OCI-LY7 (cell line): ENCODE results near the gene NATD1. TPM values are rescaled to one million over a fixed set of nuclear protein-coding genes. Genes with fewer than 3 reads are reported as not detected.

Source experiments
- BruUV-seq: library from RNA; stranded (reverse); fragments of 400-500 nt; replicated peaks from 2 replicates; lab custom pipeline; 2021; lab: Mats Ljungman, UMichigan
- CTCF ChIA-PET: fragments of 300-600 bp; sonication (Branson Sonifier 250); formaldehyde crosslinking; loops from one replicate; lab custom pipeline; 2022; ENCODE audit warnings: antibody characterized with exemption; ENCODE audit not compliant: unreplicated experiment; lab: Charles Lee
- POLR2A ChIA-PET: fragments of 300-600 bp; sonication (Branson Sonifier 250); formaldehyde crosslinking; loops from one replicate; lab custom pipeline; 2022; ENCODE audit warnings: antibody characterized with exemption; lab: Charles Lee
- DNase-seq: peaks from one replicate; pipeline ENCODE4 v3.0.0-alpha.2; 2015; ENCODE audit warnings: low spot score
- H2AFZ ChIP-seq: fragments of 200-600 bp; sonication (generic), shearing (Covaris generic); 2 replicates; pipeline ENCODE4 v1.6.1; 2014; ENCODE audit warnings: mild to moderate bottlenecking, antibody characterized with exemption, low read length, moderate library complexity
- H3K27ac ChIP-seq: fragments of 200-600 bp; sonication (generic); 2 replicates; pipeline ENCODE4 v1.5.1; 2014; ENCODE audit warnings: mixed run types, low read depth, mild to moderate bottlenecking, moderate library complexity, low read length, inconsistent platforms; ENCODE audit not compliant: poor library complexity, severe bottlenecking
- H3K36me3 ChIP-seq: fragments of 200-600 bp; sonication (generic); 2 replicates; pipeline ENCODE4 v1.6.1; 2014; ENCODE audit warnings: mild to moderate bottlenecking, antibody characterized with exemption, low read length, moderate library complexity, mixed read lengths; ENCODE audit not compliant: insufficient read depth
- H3K4me1 ChIP-seq: fragments of 200-600 bp; sonication (generic); 2 replicates; pipeline ENCODE4 v1.5.1; 2014; ENCODE audit warnings: mild to moderate bottlenecking, low read length; ENCODE audit not compliant: insufficient read depth, poor library complexity, severe bottlenecking
- H3K4me2 ChIP-seq: fragments of 200-600 bp; sonication (generic); 2 replicates; pipeline ENCODE4 v1.6.1; 2014; ENCODE audit warnings: mild to moderate bottlenecking, low read length
- H3K4me3 ChIP-seq: fragments of 200-600 bp; sonication (generic); 2 replicates; pipeline ENCODE4 v1.5.1; 2014; ENCODE audit warnings: mild to moderate bottlenecking, low read depth, low read length; ENCODE audit not compliant: poor library complexity, severe bottlenecking
- H3K79me2 ChIP-seq: fragments of 200-600 bp; sonication (generic); 2 replicates; pipeline ENCODE4 v1.6.1; 2016; ENCODE audit warnings: low read depth, mild to moderate bottlenecking, low read length, moderate library complexity, mixed read lengths; ENCODE audit not compliant: insufficient read depth
- H3K9me2 ChIP-seq: fragments of 200-600 bp; sonication (generic); 2 replicates; pipeline ENCODE4 v1.6.1; 2016; ENCODE audit warnings: mild to moderate bottlenecking, low read length, mixed read lengths; ENCODE audit not compliant: insufficient read depth
- H3K9me3 ChIP-seq: fragments of 200-600 bp; sonication (generic); 2 replicates; pipeline ENCODE4 v1.6.1; 2014; ENCODE audit warnings: mild to moderate bottlenecking, mixed run types, low read length, mixed read lengths
- H4K20me1 ChIP-seq: fragments of 200-600 bp; sonication (generic); 2 replicates; pipeline ENCODE4 v1.6.1; 2014; ENCODE audit warnings: mild to moderate bottlenecking, antibody characterized with exemption, low read length, moderate library complexity, mixed read lengths; ENCODE audit not compliant: insufficient read depth
- EZH2phosphoT487 ChIP-seq: fragments of 200-600 bp; sonication (generic); IDR thresholded peaks from 2 replicates; pipeline ENCODE4 v1.6.1; 2018; ENCODE audit warnings: low read depth, borderline replicate concordance, mild to moderate bottlenecking, mixed run types, antibody characterized with exemption, low read length, moderate library complexity, mixed read lengths
- intact Hi-C: fragments of 100-400 bp; cut with micrococcal nuclease; formaldehyde crosslinking; loops from one replicate; pipeline ENCODE4 v1.10.0; 2022; ENCODE audit not compliant: unreplicated experiment
- total RNA-seq, 2 experiments: library from RNA; depleted of rRNA in 1 of 2; stranded (reverse); fragments of >200 nt in 1 of 2; shearing (Covaris generic) in 1 of 2; gene quantifications; 2 replicates each; pipeline ENCODE4 v1.2.3, GENCODE V29; 2014 to 2022
- TF ChIP-seq, protein P1 (sequence below): fragments of 200-600 bp; sonication (generic); conservative IDR thresholded peaks from 2 replicates; pipeline ENCODE4 v1.5.1; 2014; ENCODE audit warnings: mild to moderate bottlenecking, antibody characterized with exemption, low read length, moderate library complexity, mixed read lengths

Gene NATD1
- total RNA-seq, 2 experiments from 2014 or later, result 0.85 to 6.0 TPM

DNA sequence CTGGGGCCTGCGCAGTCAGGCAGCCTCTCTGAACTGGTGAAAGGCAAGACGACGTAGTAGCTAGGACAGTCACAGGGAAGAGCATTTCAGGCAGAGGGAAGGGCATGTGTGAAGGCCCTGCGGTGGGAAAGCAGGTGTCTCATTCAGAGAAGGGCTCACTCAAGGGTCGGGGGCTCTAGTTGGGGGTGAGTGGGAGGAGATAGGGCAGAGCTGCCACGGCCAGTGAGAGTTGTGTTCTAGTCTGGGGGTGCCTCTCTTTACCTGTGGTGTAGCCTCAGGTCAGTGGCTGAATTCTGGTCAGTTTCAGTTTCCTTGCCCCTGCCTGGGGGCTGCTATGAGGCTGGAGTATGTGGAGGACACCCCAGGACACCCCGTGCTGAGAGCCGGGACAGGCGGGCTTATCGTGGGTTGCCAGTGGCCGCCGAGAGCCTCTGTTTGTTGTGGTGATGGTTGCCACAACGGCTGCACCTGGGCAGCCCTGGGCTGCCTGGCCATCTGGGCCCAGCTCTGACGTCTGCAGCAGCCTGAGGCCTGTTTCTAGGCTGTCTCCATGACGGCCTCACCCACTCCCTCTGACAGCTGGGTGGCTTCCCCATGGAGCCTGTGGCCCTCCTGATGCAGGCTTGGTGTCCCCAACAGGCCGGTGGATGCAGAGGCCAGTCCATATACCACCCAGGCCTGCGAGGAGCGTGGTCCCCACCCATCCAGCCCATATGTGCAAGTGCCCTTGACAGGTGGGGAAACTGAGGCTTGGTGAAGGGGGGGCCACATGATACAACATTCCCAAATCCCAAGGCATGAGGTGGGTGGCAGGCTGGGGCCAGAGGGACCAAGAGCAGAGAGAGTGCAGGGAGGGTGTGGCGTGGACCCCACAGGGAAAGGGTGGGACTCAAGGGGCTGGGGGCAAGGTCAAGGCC lies 42.1 kb upstream of the NATD1 start:
- H3K9me2 ChIP-seq, result no peaks in the 10 kb centered on the region
- intact Hi-C loops, result no loop called here
- DNase-seq, result no peak
- no peak overlapping the region for H3K27ac ChIP-seq
- H3K36me3 ChIP-seq, result peaks cover 15% of the 10 kb centered on the region
- no peaks in the 10 kb centered on the region for H3K4me1 ChIP-seq
- TF ChIP-seq, protein P1, sequence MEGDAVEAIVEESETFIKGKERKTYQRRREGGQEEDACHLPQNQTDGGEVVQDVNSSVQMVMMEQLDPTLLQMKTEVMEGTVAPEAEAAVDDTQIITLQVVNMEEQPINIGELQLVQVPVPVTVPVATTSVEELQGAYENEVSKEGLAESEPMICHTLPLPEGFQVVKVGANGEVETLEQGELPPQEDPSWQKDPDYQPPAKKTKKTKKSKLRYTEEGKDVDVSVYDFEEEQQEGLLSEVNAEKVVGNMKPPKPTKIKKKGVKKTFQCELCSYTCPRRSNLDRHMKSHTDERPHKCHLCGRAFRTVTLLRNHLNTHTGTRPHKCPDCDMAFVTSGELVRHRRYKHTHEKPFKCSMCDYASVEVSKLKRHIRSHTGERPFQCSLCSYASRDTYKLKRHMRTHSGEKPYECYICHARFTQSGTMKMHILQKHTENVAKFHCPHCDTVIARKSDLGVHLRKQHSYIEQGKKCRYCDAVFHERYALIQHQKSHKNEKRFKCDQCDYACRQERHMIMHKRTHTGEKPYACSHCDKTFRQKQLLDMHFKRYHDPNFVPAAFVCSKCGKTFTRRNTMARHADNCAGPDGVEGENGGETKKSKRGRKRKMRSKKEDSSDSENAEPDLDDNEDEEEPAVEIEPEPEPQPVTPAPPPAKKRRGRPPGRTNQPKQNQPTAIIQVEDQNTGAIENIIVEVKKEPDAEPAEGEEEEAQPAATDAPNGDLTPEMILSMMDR, result no peak
- TF ChIP-seq EZH2phosphoT487, result no peak
- CTCF ChIA-PET, result no interaction called here
- H3K4me3 ChIP-seq, result no peak overlapping the region
- BruUV-seq, result no TSS peak
- H2AFZ ChIP-seq, result no peak overlapping the region
- H3K79me2 ChIP-seq, result peaks cover under 1% of the 10 kb centered on the region; the same call in 1 of the 2 replicates
- POLR2A ChIA-PET, result no interaction called here
- H3K9me3 ChIP-seq, result no peaks in the 10 kb centered on the region
- H4K20me1 ChIP-seq, result no peaks in the 10 kb centered on the region
- no peak overlapping the region for H3K4me2 ChIP-seq

- BruUV-seq, result no TSS peak
- TF ChIP-seq, protein P1, result no peak
- no peak for TF ChIP-seq EZH2phosphoT487
- Histone ChIP-seq H3K4me1 (peaks cover 7% of the 10 kb centered on the region), H3K27ac (no peak overlapping the region), H3K36me3 (peaks cover 11% of the 10 kb centered on the region), H3K9me3 (no peaks in the 10 kb centered on the region), H3K4me3 (no peak overlapping the region), H4K20me1 (no peaks in the 10 kb centered on the region), H3K79me2 (peaks cover 9% of the 10 kb centered on the region; the same call in 1 of the 2 replicates), H3K4me2 (no peak overlapping the region), H3K9me2 (no peaks in the 10 kb centered on the region), H2AFZ (no peak overlapping the region)
- DNase-seq, result no peak
- ChIA-PET CTCF (no interaction called here), POLR2A (no interaction called here)
- intact Hi-C loops, result no loop called here
Observed at GRCh38 chr17:21294321-21295035, 41.3 kb upstream of the NATD1 start.
